ENCODE data around the gene CDK10.

GRCh38 chr16:89741342-89742014, 55.0 kb downstream of the CDK10 start:
- no peak for TF ChIP-seq CTCF (IDR thresholded peaks at IDR 0.05; ENCODE audit: low read depth, low read length)
- no peak for TF ChIP-seq EZH2phosphoT487 (IDR thresholded peaks at IDR 0.05; ENCODE audit: low read depth)

Measured in OCI-LY3 (cell line).